Activated naive CD4-positive, alpha-beta T cell treated with anti-CD3 and anti-CD28 coated beads, Interleukin-2, amount 10 ng/mL, durations not matched to agents 7 days and 5 days (primary cell): ENCODE measurements around the gene LYZL2.
A peak's percentile ranks its signal among the peaks of the same experiment; 100 is the strongest.
"Not testable (repeated sequence)": the region's sequence is repeated elsewhere in the genome, so short reads cannot be mapped to it uniquely, and the experiment has no call there.

Source experiments
- CTCF ChIA-PET: fragments of 350-600 bp; sonication (Branson Sonifier 250); formaldehyde crosslinking; loops from one replicate; lab custom pipeline; 2021; ENCODE audit warnings: antibody characterized with exemption; lab: Charles Lee
- DNase-seq: peaks from one replicate; pipeline ENCODE4 v3.0.0-alpha.2; 2020
- H3K27ac Mint-ChIP-seq: one replicate; pipeline ENCODE4 v1.8.0; 2021; ENCODE audit warnings: mild to moderate bottlenecking, moderate library complexity, mixed read lengths
- H3K27me3 Mint-ChIP-seq: one replicate; pipeline ENCODE4 v1.8.0; 2021; ENCODE audit warnings: mild to moderate bottlenecking, mixed read lengths
- H3K36me3 Mint-ChIP-seq: one replicate; pipeline ENCODE4 v1.8.0; 2021; ENCODE audit warnings: mixed read lengths
- H3K4me1 Mint-ChIP-seq: one replicate; pipeline ENCODE4 v1.8.0; 2021; ENCODE audit warnings: mixed read lengths
- H3K4me3 Mint-ChIP-seq: one replicate; pipeline ENCODE4 v1.8.0; 2021; ENCODE audit warnings: mild to moderate bottlenecking, moderate library complexity, mixed read lengths
- H3K9me3 Mint-ChIP-seq: one replicate; pipeline ENCODE4 v1.8.0; 2021; ENCODE audit warnings: mixed read lengths

LYZL2 gene

GRCh38 chr10:30629653-30630052 lies at the start of gene LYZL2:
Gene LYZL2 (minus strand): TSS chr10:30629753. CDS start chr10:30626915, 2,838 bp downstream.
- Mint-ChIP-seq H3K27ac (no peak within 1 kb of the TSS), H3K9me3 (no peaks in the 10 kb centered on the region), H3K27me3 (peaks cover 33% of the 10 kb centered on the region), H3K4me3 (no peak within 1 kb of the TSS), H3K4me1 (no peaks in the 10 kb centered on the region), H3K36me3 (no peaks in the 10 kb centered on the region)
- CTCF ChIA-PET, result interaction anchor here (0.7 to 1.6 kb wide), 3 partner anchors 9 to 48 kb away, joined by 3 to 5 read pairs (median 5); no protein-coding TSS in a partner anchor
- DNase-seq, result no peak

GRCh38 chr10:30677616-30678015 lies 48.1 kb upstream of the LYZL2 start:
- H3K36me3 Mint-ChIP-seq, H3K4me3 Mint-ChIP-seq, H3K9me3 Mint-ChIP-seq, H3K4me1 Mint-ChIP-seq, DNase-seq, CTCF ChIA-PET, H3K27ac Mint-ChIP-seq: not testable (repeated sequence)
- peaks cover 16% of the 10 kb centered on the region for H3K27me3 Mint-ChIP-seq

- peaks cover 16% of the 10 kb centered on the region for H3K27me3 Mint-ChIP-seq
- H3K27ac Mint-ChIP-seq, H3K4me1 Mint-ChIP-seq, H3K36me3 Mint-ChIP-seq, DNase-seq, H3K9me3 Mint-ChIP-seq, H3K4me3 Mint-ChIP-seq: not testable (repeated sequence)
- CTCF ChIA-PET, result interaction anchor here (1.2 kb wide), 1 partner anchor 13 kb away, joined by 3 read pairs; no protein-coding TSS in a partner anchor
Measured at GRCh38 chr10:30677146-30677545, 47.6 kb upstream of the LYZL2 start.

- CTCF ChIA-PET, result interaction anchor here (1.2 kb wide), 1 partner anchor 14 kb away, joined by 3 read pairs; no protein-coding TSS in a partner anchor
- H3K27me3 Mint-ChIP-seq, result peaks cover 9% of the 10 kb centered on the region
- DNase-seq, result no peak
- peaks cover 2% of the 10 kb centered on the region for H3K9me3 Mint-ChIP-seq
- no peak overlapping the region for H3K4me3 Mint-ChIP-seq
- no peak overlapping the region for H3K27ac Mint-ChIP-seq
- H3K4me1 Mint-ChIP-seq, result peaks cover under 1% of the 10 kb centered on the region
- H3K36me3 Mint-ChIP-seq, result no peaks in the 10 kb centered on the region
Measured at GRCh38 chr10:30675791-30676718, 46.5 kb upstream of the LYZL2 start.

- H3K4me1 Mint-ChIP-seq, result peaks cover 9% of the 10 kb centered on the region
Measured at GRCh38 chr10:30674796-30675195, 45.2 kb upstream of the LYZL2 start.

GRCh38 chr10:30673262-30673661 lies 43.7 kb upstream of the LYZL2 start:
- H3K4me3 Mint-ChIP-seq, H3K4me1 Mint-ChIP-seq, H3K36me3 Mint-ChIP-seq, H3K9me3 Mint-ChIP-seq, CTCF ChIA-PET, DNase-seq, H3K27ac Mint-ChIP-seq: not testable (repeated sequence)
- peaks cover 20% of the 10 kb centered on the region for H3K27me3 Mint-ChIP-seq

More at GRCh38 chr10:30674796-30675195, 45.2 kb upstream of the LYZL2 start:
- H3K36me3 Mint-ChIP-seq, result no peaks in the 10 kb centered on the region
- no peak overlapping the region for H3K4me3 Mint-ChIP-seq
- CTCF ChIA-PET, result no interaction called here
- peaks cover 2% of the 10 kb centered on the region for H3K9me3 Mint-ChIP-seq
- no peak overlapping the region for H3K27ac Mint-ChIP-seq
- DNase-seq, result no peak
- H3K27me3 Mint-ChIP-seq, result peaks cover 13% of the 10 kb centered on the region

- H3K27me3 Mint-ChIP-seq, result peaks cover 30% of the 10 kb centered on the region
- not testable (repeated sequence) for H3K4me3 Mint-ChIP-seq, H3K9me3 Mint-ChIP-seq, H3K4me1 Mint-ChIP-seq, DNase-seq, H3K36me3 Mint-ChIP-seq, H3K27ac Mint-ChIP-seq
- CTCF ChIA-PET, result interaction anchor here (0.9 to 1.3 kb wide), 4 partner anchors 9 to 112 kb away, joined by 3 read pairs; no protein-coding TSS in a partner anchor
Measured at GRCh38 chr10:30672338-30672737, 42.8 kb upstream of the LYZL2 start.

GRCh38 chr10:30671026-30671616 lies 41.6 kb upstream of the LYZL2 start:
- Mint-ChIP-seq H3K27ac (no peak overlapping the region), H3K4me3 (peak overlapping the region; percentile 12), H3K4me1 (peaks cover 9% of the 10 kb centered on the region), H3K9me3 (no peaks in the 10 kb centered on the region), H3K36me3 (no peaks in the 10 kb centered on the region), H3K27me3 (peaks cover 34% of the 10 kb centered on the region)
- DNase-seq, result no peak
- CTCF ChIA-PET, result interaction anchor here (0.6 to 2.7 kb wide), 28 partner anchors 9 to 1341 kb away, joined by 3 to 23 read pairs (median 4); no protein-coding TSS in a partner anchor

GRCh38 chr10:30667982-30668381 lies 38.4 kb upstream of the LYZL2 start:
- CTCF ChIA-PET, result interaction anchor here (1.4 kb wide), 1 partner anchor 29 kb away, joined by 4 read pairs; no protein-coding TSS in a partner anchor

GRCh38 chr10:30663403-30663802 lies 33.9 kb upstream of the LYZL2 start:
- not testable (repeated sequence) for H3K4me3 Mint-ChIP-seq, H3K36me3 Mint-ChIP-seq

More at GRCh38 chr10:30667982-30668381, 38.4 kb upstream of the LYZL2 start:
- not testable (repeated sequence) for H3K36me3 Mint-ChIP-seq, DNase-seq, H3K4me3 Mint-ChIP-seq, H3K4me1 Mint-ChIP-seq, H3K9me3 Mint-ChIP-seq, H3K27ac Mint-ChIP-seq
- peaks cover 39% of the 10 kb centered on the region for H3K27me3 Mint-ChIP-seq

GRCh38 chr10:30662814-30663213 lies 33.3 kb upstream of the LYZL2 start:
- H3K4me1 Mint-ChIP-seq, result no peaks in the 10 kb centered on the region
- DNase-seq, result no peak
- no peaks in the 10 kb centered on the region for H3K36me3 Mint-ChIP-seq
- H3K27ac Mint-ChIP-seq, result no peak overlapping the region
- no peaks in the 10 kb centered on the region for H3K9me3 Mint-ChIP-seq
- peaks cover 38% of the 10 kb centered on the region for H3K27me3 Mint-ChIP-seq
- CTCF ChIA-PET, result no interaction called here
- no peak overlapping the region for H3K4me3 Mint-ChIP-seq

More at GRCh38 chr10:30663403-30663802, 33.9 kb upstream of the LYZL2 start:
- H3K27ac Mint-ChIP-seq, CTCF ChIA-PET, DNase-seq, H3K4me1 Mint-ChIP-seq, H3K9me3 Mint-ChIP-seq: not testable (repeated sequence)
- peaks cover 43% of the 10 kb centered on the region for H3K27me3 Mint-ChIP-seq

GRCh38 chr10:30660314-30660713 lies 30.8 kb upstream of the LYZL2 start:
- H3K9me3 Mint-ChIP-seq, DNase-seq, H3K36me3 Mint-ChIP-seq, H3K4me3 Mint-ChIP-seq, H3K4me1 Mint-ChIP-seq, H3K27ac Mint-ChIP-seq: not testable (repeated sequence)
- peaks cover 41% of the 10 kb centered on the region for H3K27me3 Mint-ChIP-seq
- CTCF ChIA-PET, result interaction anchor here (1.1 to 1.7 kb wide), 2 partner anchors 11 to 20 kb away, joined by 3 to 4 read pairs; no protein-coding TSS in a partner anchor

GRCh38 chr10:30656233-30656632 lies 26.7 kb upstream of the LYZL2 start:
- no peaks in the 10 kb centered on the region for H3K9me3 Mint-ChIP-seq

GRCh38 chr10:30655001-30655400 lies 25.4 kb upstream of the LYZL2 start:
- H3K36me3 Mint-ChIP-seq, H3K4me1 Mint-ChIP-seq, H3K9me3 Mint-ChIP-seq, H3K27ac Mint-ChIP-seq, DNase-seq, H3K4me3 Mint-ChIP-seq: not testable (repeated sequence)
- CTCF ChIA-PET, result interaction anchor here (0.8 to 1.6 kb wide), 2 partner anchors 9 to 16 kb away, joined by 3 read pairs; no protein-coding TSS in a partner anchor
- H3K27me3 Mint-ChIP-seq, result peaks cover 49% of the 10 kb centered on the region

More at GRCh38 chr10:30656233-30656632, 26.7 kb upstream of the LYZL2 start:
- H3K36me3 Mint-ChIP-seq, result no peaks in the 10 kb centered on the region
- no peak overlapping the region for H3K4me3 Mint-ChIP-seq
- no peak overlapping the region for H3K27ac Mint-ChIP-seq
- no peak for DNase-seq
- H3K4me1 Mint-ChIP-seq, result no peaks in the 10 kb centered on the region
- CTCF ChIA-PET, result interaction anchor here (1.5 to 1.9 kb wide), 3 partner anchors 15 to 74 kb away, joined by 3 to 5 read pairs (median 3); no protein-coding TSS in a partner anchor
- peaks cover 56% of the 10 kb centered on the region for H3K27me3 Mint-ChIP-seq
